Endothelial cell of umbilical vein (primary cell): ENCODE measurements around the gene HSD17B2. TPM values are rescaled to one million over a fixed set of nuclear protein-coding genes. Genes with fewer than 3 reads are reported as not detected.

Source experiments
- BruUV-seq: library from RNA; stranded (reverse); fragments of 400-500 nt; replicated peaks from 2 replicates; lab custom pipeline; 2021; lab: Mats Ljungman, UMichigan
- CTCF ChIA-PET: fragments of 300-600, 350-600 bp; sonication (Branson Sonifier 250); formaldehyde crosslinking; loops from one replicate; lab custom pipeline; 2021; ENCODE audit warnings: antibody characterized with exemption, inconsistent platforms; lab: Charles Lee
- POLR2A ChIA-PET: fragments of 300-600, 350-600 bp; sonication (Branson Sonifier 250); formaldehyde crosslinking; loops from one replicate; lab custom pipeline; 2021; ENCODE audit warnings: antibody characterized with exemption, inconsistent platforms; lab: Charles Lee
- DNase-seq: peaks from one replicate; pipeline ENCODE4 v3.0.0-alpha.2; 2011; ENCODE audit warnings: low read depth, low spot score
- FAIRE-seq: peaks from 2 replicates; lab custom pipeline; 2011; peaks lifted over from hg19 to GRCh38; lab: Jason Lieb, UNC
- H2AFZ ChIP-seq: 2 replicates; pipeline ENCODE4 v1.6.0; 2012; ENCODE audit warnings: low read depth, low read length, control low read depth, inconsistent platforms
- H3K27ac ChIP-seq: 2 replicates; pipeline ENCODE4 v1.5.1; 2011; ENCODE audit warnings: low read depth, mild to moderate bottlenecking, control low read depth, low read length, moderate library complexity; ENCODE audit not compliant: insufficient read depth
- H3K27me3 ChIP-seq, 2 experiments: 2 replicates each; pipeline versions ENCODE4 v1.6.0 to v1.6.1; 2011; ENCODE audit warnings: low read length in 2 of 2, mixed read lengths in 1 of 2; ENCODE audit not compliant: control insufficient read depth in 2 of 2, insufficient read depth in 2 of 2
- H3K36me3 ChIP-seq, 2 experiments: 2 replicates in 1 of 2; 3 replicates in 1 of 2; pipeline ENCODE4 v1.5.1; 2011; ENCODE audit warnings: low read length in 2 of 2, mild to moderate bottlenecking in 1 of 2, moderate library complexity in 1 of 2; ENCODE audit not compliant: control insufficient read depth in 2 of 2, insufficient read depth in 2 of 2; ENCODE audit errors: extremely low read depth in 1 of 2
- H3K4me1 ChIP-seq: 3 replicates; pipeline ENCODE4 v1.5.1; 2011; ENCODE audit warnings: mild to moderate bottlenecking, low read length; ENCODE audit not compliant: control insufficient read depth, insufficient read depth; ENCODE audit errors: extremely low read depth
- H3K4me2 ChIP-seq: 2 replicates; pipeline ENCODE4 v1.6.1; 2011; ENCODE audit warnings: low read length, control low read depth, mixed read lengths; ENCODE audit not compliant: insufficient read depth
- H3K4me3 ChIP-seq, 3 experiments: fragments of 200-600 bp in 1 of 3; sonication (generic), shearing (Covaris generic) in 1 of 3; replicated peaks in 1 of 3; 2 replicates each; pipeline ENCODE4 v1.5.1; 2011 to 2016; ENCODE audit warnings: control low read depth in 3 of 3, low read length in 3 of 3, mild to moderate bottlenecking in 2 of 3, inconsistent platforms in 1 of 3, low read depth in 1 of 3, moderate library complexity in 1 of 3; ENCODE audit not compliant: insufficient read depth in 1 of 3
- H3K79me2 ChIP-seq: 2 replicates; pipeline ENCODE4 v1.6.0; 2012; ENCODE audit warnings: low read length, inconsistent platforms; ENCODE audit not compliant: control insufficient read depth, insufficient read depth
- H3K9ac ChIP-seq: replicated peaks from 2 replicates; pipeline ENCODE3; 2011; ENCODE audit warnings: low read length, control low read depth; ENCODE audit not compliant: insufficient read depth; ENCODE audit errors: extremely low read depth
- H3K9me1 ChIP-seq: replicated peaks from 3 replicates; pipeline ENCODE4 v1.6.0; 2011; ENCODE audit warnings: mild to moderate bottlenecking, low read length; ENCODE audit not compliant: control insufficient read depth, insufficient read depth; ENCODE audit errors: extremely low read depth
- H3K9me3 ChIP-seq: replicated peaks from 2 replicates; pipeline ENCODE4 v1.5.1; 2012; ENCODE audit warnings: low read length, inconsistent platforms; ENCODE audit not compliant: control insufficient read depth, insufficient read depth
- H4K20me1 ChIP-seq: replicated peaks from 2 replicates; pipeline ENCODE3; 2011; ENCODE audit warnings: mild to moderate bottlenecking, low read length; ENCODE audit not compliant: control insufficient read depth, insufficient read depth; ENCODE audit errors: extremely low read depth
- FOS ChIP-seq: IDR thresholded peaks from 2 replicates; pipeline ENCODE4 v1.6.1; 2011; ENCODE audit warnings: mild to moderate bottlenecking, low read length, moderate library complexity, borderline replicate concordance; ENCODE audit not compliant: insufficient read depth
- MAX ChIP-seq: IDR thresholded peaks from 2 replicates; pipeline ENCODE4 v1.6.1; 2011; ENCODE audit not compliant: insufficient read depth, insufficient read length
- POLR2AphosphoS5 ChIP-seq: IDR thresholded peaks from 2 replicates; pipeline ENCODE4 v1.6.1; 2012; ENCODE audit warnings: low read depth, mild to moderate bottlenecking, control low read depth, low read length, moderate library complexity; ENCODE audit not compliant: insufficient read depth
- dilution Hi-C: fragments of 300-500 bp; cut with MboI; formaldehyde crosslinking; loops from one replicate; pipeline ENCODE4 v1.15.0; 2019; ENCODE audit warnings: low sequenced_read_pairs; ENCODE audit not compliant: extremely low pct_ligation_motif_present
- intact Hi-C: fragments of 100-400 bp; cut with micrococcal nuclease; formaldehyde crosslinking; loops from one replicate; pipeline ENCODE4 v1.10.0; 2022
- polyA plus RNA-seq, 4 experiments: library from polyadenylated mRNA; depleted of rRNA in 3 of 4; stranded (reverse) in 3 of 4; unstranded in 1 of 4; fragments of >200 nt; gene quantifications; 2 replicates each; pipeline versions ENCODE4 v1.2.1 to v1.2.3, GENCODE V29; 2011 to 2012; ENCODE audit warnings: missing spikeins in 1 of 4
- total RNA-seq: library from RNA; stranded (reverse); gene quantifications from 2 replicates; pipeline ENCODE4 v1.2.3, GENCODE V29; 2021

Gene HSD17B2
- total and polyA plus RNA-seq, 2 donors (not counting 3 experiments of a cell fraction or from before 2014, with no cell fraction given) = 1.2 to 4.5 TPM

GRCh38 chr16:82033006-82033405, 2.0 kb upstream of the HSD17B2 start:
- no peaks in the 10 kb centered on the region for H3K27me3 ChIP-seq
- H3K4me2 ChIP-seq = no peak overlapping the region
- H3K79me2 ChIP-seq = no peaks in the 10 kb centered on the region
- dilution Hi-C loops = no loop called here
- H3K27ac ChIP-seq = no peak overlapping the region
- H3K9me3 ChIP-seq = no peaks in the 10 kb centered on the region
- BruUV-seq = no TSS peak
- no peak for DNase-seq
- no peak overlapping the region for H2AFZ ChIP-seq
- peaks cover 34% of the 10 kb centered on the region for H3K4me1 ChIP-seq
- no peak overlapping the region for H3K4me3 ChIP-seq
- no peaks in the 10 kb centered on the region for H4K20me1 ChIP-seq
- FAIRE-seq = no peak
- H3K9me1 ChIP-seq = no peaks in the 10 kb centered on the region
- TF ChIP-seq POLR2AphosphoS5 = no peak
- H3K36me3 ChIP-seq = no peaks in the 10 kb centered on the region
- intact Hi-C loops = no loop called here
- CTCF ChIA-PET = interaction anchor here (1.4 to 4.2 kb wide), 4 partner anchors 8 to 197 kb away, joined by 3 to 19 read pairs (median 10); no protein-coding TSS in a partner anchor
- POLR2A ChIA-PET = no interaction called here
- H3K9ac ChIP-seq = no peak overlapping the region

- peak; percentile 8 for DNase-seq
- H3K9me3 ChIP-seq = no peaks in the 10 kb centered on the region
- no TSS peak for BruUV-seq
- peak overlapping the region; percentile 13 for H2AFZ ChIP-seq
- H3K4me2 ChIP-seq = no peak overlapping the region
- no peaks in the 10 kb centered on the region for H3K9me1 ChIP-seq
- H4K20me1 ChIP-seq = no peaks in the 10 kb centered on the region
- H3K27me3 ChIP-seq = peaks cover 0 to 3% of the 10 kb centered on the region in 2 experiments
- ChIA-PET CTCF (interaction anchor here (1.4 to 4.2 kb wide), 4 partner anchors 9 to 196 kb away, joined by 3 to 19 read pairs (median 13); no protein-coding TSS in a partner anchor), POLR2A (no interaction called here)
- no peak overlapping the region for H3K9ac ChIP-seq
- no peak overlapping the region for H3K4me3 ChIP-seq
- H3K79me2 ChIP-seq = no peaks in the 10 kb centered on the region
- peak; percentile 36 for TF ChIP-seq MAX
- TF ChIP-seq FOS = no peak
- FAIRE-seq = peak; percentile 12
- no peaks in the 10 kb centered on the region for H3K36me3 ChIP-seq
- H3K27ac ChIP-seq = no peak overlapping the region
- peaks cover 34% of the 10 kb centered on the region for H3K4me1 ChIP-seq
- dilution Hi-C loops = no loop called here
- intact Hi-C loops = no loop called here
Observed at GRCh38 chr16:82033683-82034300, 1.3 kb upstream of the HSD17B2 start.
